NCI-H510A treated with DMSO at 0.1 percent for 48 hours (cell line): ENCODE results near the gene ATF5.
"Not testable (repeated sequence)": the region's sequence is repeated elsewhere in the genome, so short reads cannot be mapped to it uniquely, and the experiment has no call there.

Experiments
- DNase-seq: peaks from one replicate; lab custom pipeline; 2025; lab: John Stamatoyannopoulos, UW

ATF5 gene

GRCh38 chr19:49923055-49924003, 5.7 kb upstream of the ATF5 start:
- no peak for DNase-seq

DNA sequence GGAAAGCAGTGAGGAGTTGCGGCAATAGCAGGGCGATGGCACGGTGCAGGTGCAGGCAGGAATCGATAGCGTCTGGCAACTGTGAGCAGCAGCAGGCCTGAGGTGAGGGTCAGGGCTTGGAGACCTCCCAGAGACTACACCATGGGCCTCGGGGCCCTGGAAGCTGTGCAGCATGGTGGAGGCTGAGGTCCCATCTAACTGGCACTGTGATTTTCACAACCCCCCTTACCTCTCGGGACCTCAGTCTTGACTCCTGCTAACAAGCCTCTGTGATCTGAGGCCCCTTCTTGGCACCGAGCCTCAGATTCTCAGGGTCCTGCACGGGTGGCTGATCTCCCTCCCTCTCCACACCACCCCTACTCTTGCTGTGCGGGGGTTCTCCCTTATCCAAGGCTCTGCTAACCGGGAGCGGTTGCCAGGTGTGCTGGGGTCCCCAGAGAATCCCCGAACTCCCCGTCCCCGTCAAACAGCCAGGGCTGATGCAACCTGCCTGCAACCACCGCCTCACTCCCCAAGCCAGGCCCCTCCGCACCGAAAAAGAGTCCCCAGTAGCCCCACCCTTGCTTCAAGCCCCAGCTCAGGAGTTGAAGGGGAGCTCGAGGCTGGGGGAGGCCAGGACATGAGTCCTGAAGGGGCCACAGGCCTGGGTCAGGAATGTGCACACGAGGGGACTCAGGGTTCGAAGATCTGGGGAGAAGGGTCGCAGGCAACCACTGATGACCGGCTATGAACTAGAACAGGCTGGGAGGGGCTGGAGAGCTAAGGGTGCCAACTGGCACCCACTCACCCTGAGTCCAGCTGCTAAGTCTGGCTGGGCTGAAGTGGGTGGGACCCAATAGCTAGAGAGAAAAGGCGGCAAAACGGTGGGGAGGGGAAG, 4.8 kb upstream of the ATF5 start:
- DNase-seq, result no peak

DNA sequence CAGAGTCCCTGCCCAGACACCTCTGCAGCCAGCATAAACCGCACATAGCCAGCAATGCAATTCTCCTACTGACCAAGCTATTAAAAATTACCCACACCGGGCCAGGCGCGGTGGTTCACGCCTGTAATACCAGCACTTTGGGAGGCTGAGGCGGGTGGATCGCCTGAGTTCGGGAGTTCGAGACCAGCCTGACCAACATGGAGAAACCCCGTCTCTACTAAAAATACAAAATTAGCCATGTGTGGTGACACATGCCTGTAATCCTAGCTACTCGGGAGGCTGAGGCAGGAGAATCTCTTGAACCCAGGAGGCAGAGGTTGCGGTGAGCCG, 4.2 kb upstream of the ATF5 start:
- DNase-seq, result not testable (repeated sequence)

GRCh38 chr19:49925486-49925885, 3.5 kb upstream of the ATF5 start:
- no peak for DNase-seq

DNA sequence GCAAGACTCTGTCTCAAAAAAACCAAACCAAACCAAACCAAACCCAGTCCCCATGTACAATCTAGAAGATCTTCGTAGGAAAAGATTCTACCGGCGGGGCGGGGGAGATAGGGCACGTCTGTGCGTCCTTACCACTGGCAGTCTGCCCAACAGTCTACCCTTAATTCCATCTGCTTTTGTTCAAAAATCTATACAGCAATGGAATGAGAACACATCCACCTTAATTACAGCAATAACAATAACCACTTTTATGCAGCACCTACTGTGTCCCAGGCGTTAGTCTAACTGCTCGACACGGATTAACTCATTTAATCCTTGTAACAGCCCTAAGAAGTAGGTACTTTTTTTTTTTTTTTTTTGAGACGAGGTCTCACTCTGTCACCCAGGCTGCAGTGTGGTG, 2.5 kb upstream of the ATF5 start:
- DNase-seq, result no peak

- no peak for DNase-seq
These were observed 1.3 kb upstream of the ATF5 start for GRCh38 chr19:49927526-49928264.

DNA sequence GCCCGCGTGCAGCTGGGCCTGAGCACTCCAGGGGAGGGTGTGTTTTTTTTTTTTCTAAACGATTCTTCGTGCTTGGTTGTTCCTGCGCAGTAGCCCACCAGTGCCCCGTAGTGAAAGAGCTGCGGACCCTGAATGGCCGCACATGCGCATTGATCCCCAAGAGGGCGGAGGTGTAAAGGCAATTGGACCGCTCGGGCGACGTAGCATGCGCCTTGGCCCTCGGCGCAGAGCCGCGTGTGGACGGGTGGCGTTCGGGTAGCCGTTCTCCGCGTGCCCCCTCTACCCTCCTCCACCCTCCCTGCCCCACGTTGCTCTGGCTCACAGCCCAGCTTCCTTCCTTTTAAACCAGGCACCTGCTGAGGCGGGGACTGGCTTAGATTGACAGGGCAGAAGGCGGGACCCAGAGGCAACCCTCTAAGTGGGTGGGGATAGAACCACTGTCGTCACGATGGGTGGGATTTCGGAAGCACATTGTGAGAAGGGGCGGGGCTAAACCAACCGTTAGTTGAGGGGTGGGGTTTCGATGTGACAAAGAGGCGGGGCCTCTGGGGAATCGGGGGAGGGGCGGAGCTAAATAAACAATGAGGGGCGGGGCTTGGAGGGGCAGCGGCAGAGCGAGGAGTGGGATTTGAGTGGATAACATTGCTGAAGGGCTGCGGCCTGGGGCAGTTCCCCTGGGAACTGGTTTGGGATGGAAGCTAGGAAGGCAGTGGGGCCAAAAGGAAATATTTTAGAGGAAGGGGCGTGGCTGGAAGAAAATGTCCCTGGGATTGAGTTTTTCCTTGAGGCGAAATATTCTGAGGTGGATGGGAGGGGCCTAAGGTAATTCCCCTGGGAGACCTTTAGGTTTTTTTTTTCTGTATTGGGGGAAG, 842 bp downstream of the ATF5 start:
- peak; percentile 84 for DNase-seq

- DNase-seq, result no peak
These were observed 1.5 kb downstream of the ATF5 start for GRCh38 chr19:49930483-49931011.

DNA sequence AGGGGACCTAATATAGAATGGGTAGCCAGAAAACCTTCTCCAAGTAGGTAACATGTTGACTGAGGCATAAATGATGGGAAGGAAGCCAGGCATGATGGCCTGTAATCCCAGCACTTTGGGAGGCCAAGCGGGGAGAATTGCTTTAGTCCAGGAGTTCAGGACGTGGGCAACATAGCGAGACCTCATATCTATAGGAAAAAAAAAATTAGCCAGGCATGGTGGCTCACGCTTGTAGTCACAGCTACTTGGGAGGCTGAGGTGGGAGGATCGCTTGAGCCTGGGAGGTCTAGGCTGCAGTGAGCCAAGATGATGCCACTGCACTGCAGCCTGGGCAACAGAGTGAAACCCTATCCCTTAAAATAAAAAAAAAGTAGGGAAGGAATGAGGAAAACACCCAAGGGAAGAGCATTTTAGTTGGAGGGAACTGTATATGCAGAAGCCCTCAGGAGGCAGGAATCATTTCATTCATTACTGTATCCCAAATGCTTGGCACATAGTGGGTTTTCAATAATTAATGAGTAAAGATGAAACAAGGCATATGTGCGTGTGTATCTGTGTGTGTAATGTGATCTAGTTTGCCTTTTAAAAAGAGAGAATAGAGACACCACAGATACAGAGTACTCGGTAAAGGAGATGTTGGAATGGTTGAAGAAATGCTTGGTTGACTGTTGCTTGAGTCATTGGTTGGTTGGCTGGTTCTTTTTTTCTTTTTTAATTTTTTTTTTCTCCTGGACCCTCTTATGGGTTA, 2.5 kb downstream of the ATF5 start:
- no peak for DNase-seq

GRCh38 chr19:49932041-49932451, 3.0 kb downstream of the ATF5 start:
- no peak for DNase-seq

- DNase-seq, result no peak
These were observed 3.7 kb downstream of the ATF5 start for GRCh38 chr19:49932731-49933131.

GRCh38 chr19:49933643-49934042, 4.6 kb downstream of the ATF5 start:
- no peak for DNase-seq

- no peak for DNase-seq
These were observed 7.5 kb downstream of the ATF5 start for GRCh38 chr19:49936549-49936948.

- peak; percentile 43 for DNase-seq
These were observed 8.9 kb downstream of the ATF5 start for GRCh38 chr19:49937750-49938381.

DNA sequence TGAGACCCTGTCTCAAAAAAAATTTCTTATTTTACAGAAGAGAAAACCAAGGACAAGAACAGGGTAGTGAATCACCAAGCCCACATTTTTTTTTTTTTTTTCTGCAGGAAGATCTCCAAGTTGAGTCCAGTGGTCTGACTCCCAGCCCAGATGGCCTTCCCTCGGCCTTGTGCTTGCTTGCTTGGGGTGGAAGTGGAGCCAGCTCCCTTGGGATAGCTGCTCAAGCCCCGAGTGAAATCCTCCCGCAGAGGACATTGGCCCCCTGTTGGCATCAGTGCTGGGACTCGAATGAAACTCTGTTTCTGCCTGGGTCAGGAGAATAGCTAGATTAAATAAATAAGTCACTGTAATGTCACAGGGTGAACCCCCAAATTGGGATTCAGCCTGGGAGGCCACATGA, 9.7 kb downstream of the ATF5 start:
- no peak for DNase-seq

DNA sequence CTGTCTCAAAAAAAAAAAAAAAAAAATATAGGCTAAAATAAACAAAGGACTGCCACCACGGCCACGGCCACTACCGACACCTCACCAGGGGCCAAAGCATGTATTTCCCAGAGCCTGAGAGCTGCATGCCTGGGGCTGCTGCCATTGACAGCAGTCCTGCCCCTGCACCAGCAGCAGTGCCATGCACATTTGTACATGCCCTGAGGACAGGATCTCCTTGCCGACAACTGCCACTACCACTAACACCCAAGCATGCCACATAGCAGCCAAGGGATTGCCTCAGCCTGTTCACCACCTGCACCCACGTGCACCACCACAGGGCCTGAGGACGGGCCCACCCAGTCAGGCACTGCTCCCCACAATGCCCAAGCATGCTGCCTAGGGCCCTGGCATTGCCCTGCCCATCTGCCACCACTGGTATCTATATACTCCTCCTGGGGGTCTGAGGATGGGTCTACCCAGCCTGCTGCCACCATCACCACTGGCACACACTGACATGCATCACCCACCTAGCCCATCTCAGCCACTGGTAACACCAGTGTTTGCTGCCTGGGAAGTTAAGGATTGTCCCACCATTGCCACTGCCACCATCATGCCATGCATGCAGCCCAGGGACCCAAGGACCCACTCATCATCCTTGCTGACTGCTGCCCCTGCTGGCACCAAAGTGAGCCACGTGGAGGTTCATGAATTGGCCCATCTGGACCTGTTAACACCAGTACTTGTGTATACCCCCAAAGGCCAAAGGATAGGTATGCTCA, 10.9 kb downstream of the ATF5 start:
- no peak for DNase-seq

DNA sequence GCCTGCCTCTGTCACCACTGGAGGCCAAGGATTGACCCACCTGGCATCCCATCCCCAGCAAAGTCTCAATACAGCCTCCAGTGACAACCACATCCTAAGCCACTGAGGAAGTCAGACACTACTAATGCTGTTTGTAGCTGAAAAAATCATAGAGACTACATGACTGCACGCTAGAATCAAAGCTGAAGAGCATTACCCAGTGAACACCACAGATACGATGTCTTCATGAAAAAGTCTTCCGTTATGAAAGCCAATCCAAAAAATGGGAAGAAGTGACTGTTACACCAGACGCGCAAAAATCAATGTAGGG, 11.4 kb downstream of the ATF5 start:
- no peak for DNase-seq

DNA sequence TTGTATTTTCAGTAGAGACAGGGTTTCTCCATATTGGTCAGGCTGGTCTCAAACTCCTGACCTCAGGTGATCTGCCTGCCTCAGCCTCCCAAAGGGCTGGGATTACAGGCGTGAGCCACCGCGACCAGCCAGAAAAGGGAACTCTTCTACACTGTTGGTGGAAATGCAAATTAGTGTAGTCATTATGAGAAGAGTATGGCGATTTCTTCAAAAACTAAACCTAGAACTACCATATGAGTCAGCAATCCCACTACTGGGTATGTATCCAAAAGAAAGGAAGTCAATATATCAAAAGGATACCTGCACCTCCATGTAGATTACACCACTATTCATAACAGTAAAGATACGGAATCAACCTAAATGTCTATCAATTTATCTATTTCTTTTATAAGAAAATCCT, 15.6 kb downstream of the ATF5 start:
- DNase-seq, result not testable (repeated sequence)

DNA sequence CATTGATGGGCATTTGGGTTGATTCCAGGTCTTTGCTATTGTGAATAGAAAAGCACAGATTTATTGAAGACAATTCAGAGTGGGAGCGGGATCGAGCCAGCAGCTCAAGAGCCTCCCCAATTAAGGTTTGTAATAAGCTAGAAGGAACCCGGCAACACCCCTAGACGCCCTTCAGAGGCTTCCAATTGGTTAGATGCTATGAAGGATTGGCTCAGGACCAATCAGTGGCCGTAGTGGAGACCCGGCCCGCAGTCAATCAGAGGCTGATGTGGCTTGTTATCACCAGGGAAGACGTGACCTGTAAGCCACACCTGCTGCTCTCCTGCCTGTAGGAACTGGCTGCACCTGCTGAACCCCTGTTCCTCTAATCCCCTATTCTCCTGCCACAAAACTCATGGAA, 17.4 kb downstream of the ATF5 start:
- DNase-seq, result no peak
